ENCODE results near the gene MRPS24. TPM values are rescaled to one million over a fixed set of nuclear protein-coding genes. Genes with fewer than 3 reads are reported as not detected.

The MRPS24 gene
- total RNA-seq, 1 experiment from 2014 or later, result 135 TPM

GRCh38 chr7:43868681-43869005 lies 674 bp downstream of the MRPS24 start:
- ATAC-seq, result no peak; the same call in 1 of the 2 replicates
- POLR2A ChIA-PET, result interaction anchor here (0.6 kb wide), 1 partner anchor 122 kb away, joined by 4 read pairs; no protein-coding TSS in a partner anchor

GRCh38 chr7:43868181-43868580 lies 1.1 kb downstream of the MRPS24 start:
- Mint-ChIP-seq H3K36me3 (peaks cover 26% of the 10 kb centered on the region), H3K27me3 (ENCODE audit: low read depth) (peaks cover 2% of the 10 kb centered on the region; the same call in 1 of the 2 replicates), H3K4me1 (peaks cover 39% of the 10 kb centered on the region), H3K27ac (no peak overlapping the region; the same call in 1 of the 2 replicates), H3K4me3 (peak overlapping the region; percentile 89), H3K9me3 (peaks cover 8% of the 10 kb centered on the region)
- no peak for ATAC-seq
- DNase-seq (ENCODE audit: low spot score), result no peak
- CTCF ChIA-PET, result interaction anchor here (2.3 kb wide), 1 partner anchor 286 kb away, joined by 13 read pairs; the partner anchor contains the start of gene STK17A
- POLR2A ChIA-PET, result interaction anchor here (0.6 kb wide), 1 partner anchor 121 kb away, joined by 4 read pairs; no protein-coding TSS in a partner anchor
- TF ChIP-seq ZNF232 (CRISPR knock-in tag; IDR thresholded peaks at IDR 0.05) (no peak), ATF1 (CRISPR knock-in tag; IDR thresholded peaks at IDR 0.05) (no peak), PREB (CRISPR knock-in tag; IDR thresholded peaks at IDR 0.05; ENCODE audit: borderline replicate concordance) (no peak)

More at GRCh38 chr7:43868681-43869005, 674 bp downstream of the MRPS24 start:
- peaks cover 39% of the 10 kb centered on the region for H3K4me1 Mint-ChIP-seq
- H3K27me3 Mint-ChIP-seq (ENCODE audit: low read depth), result peaks cover 2% of the 10 kb centered on the region; the same call in 1 of the 2 replicates
- H3K36me3 Mint-ChIP-seq, result peaks cover 26% of the 10 kb centered on the region
- H3K27ac Mint-ChIP-seq, result peak overlapping the region; percentile 75
- peak overlapping the region; percentile 89 for H3K4me3 Mint-ChIP-seq
- no peak for TF ChIP-seq ZNF219 (CRISPR knock-in tag; IDR thresholded peaks at IDR 0.05; ENCODE audit: borderline replicate concordance)
- TF ChIP-seq ZNF232 (CRISPR knock-in tag; IDR thresholded peaks at IDR 0.05), result 0 out of 2 replicates have a peak, but pooled peaks have one; percentile 14
- no peak for TF ChIP-seq CREB1 (CRISPR knock-in tag; IDR thresholded peaks at IDR 0.05)
- H3K9me3 Mint-ChIP-seq, result peaks cover 8% of the 10 kb centered on the region
- CTCF ChIA-PET, result interaction anchor here (1.2 to 2.3 kb wide), 2 partner anchors 74 to 286 kb away, joined by 4 to 13 read pairs; partner anchors contain the start of gene STK17A
- no peak for DNase-seq (ENCODE audit: low spot score)

- no peak overlapping the region for H3K27ac Mint-ChIP-seq
- CTCF ChIA-PET, result no interaction called here
- no peak for DNase-seq (ENCODE audit: low spot score)
- POLR2A ChIA-PET, result no interaction called here
- peaks cover 12% of the 10 kb centered on the region for H3K9me3 Mint-ChIP-seq
- H3K27me3 Mint-ChIP-seq (ENCODE audit: low read depth), result no peaks in the 10 kb centered on the region
- ATAC-seq, result no peak
- peaks cover 28% of the 10 kb centered on the region for H3K36me3 Mint-ChIP-seq
- peaks cover 18% of the 10 kb centered on the region for H3K4me1 Mint-ChIP-seq
- H3K4me3 Mint-ChIP-seq, result no peak overlapping the region
- TF ChIP-seq GABPB1 (CRISPR knock-in tag; IDR thresholded peaks at IDR 0.05) (no peak), ZNF281 (CRISPR knock-in tag; IDR thresholded peaks at IDR 0.05) (no peak), ELF4 (CRISPR knock-in tag; IDR thresholded peaks at IDR 0.05; ENCODE audit: low read depth) (no peak), TP53 (CRISPR knock-in tag; IDR thresholded peaks at IDR 0.05) (no peak), SP1 (CRISPR knock-in tag; conservative IDR thresholded peaks at IDR 0.05) (no peak), ZNF219 (CRISPR knock-in tag; IDR thresholded peaks at IDR 0.05; ENCODE audit: borderline replicate concordance) (no peak), ZNF138 (CRISPR knock-in tag; conservative IDR thresholded peaks at IDR 0.05) (no peak), FOXP4 (CRISPR knock-in tag; IDR thresholded peaks at IDR 0.05) (no peak), USF1 (CRISPR knock-in tag; IDR thresholded peaks at IDR 0.05) (no peak), ZNF263 (CRISPR knock-in tag; IDR thresholded peaks at IDR 0.05; ENCODE audit: low read depth) (no peak), FOXP1 (CRISPR knock-in tag; IDR thresholded peaks at IDR 0.05; ENCODE audit: borderline replicate concordance) (no peak), USF2 (CRISPR knock-in tag; IDR thresholded peaks at IDR 0.05) (no peak), NFYB (CRISPR knock-in tag; conservative IDR thresholded peaks at IDR 0.05; ENCODE audit: low read depth) (no peak), SOX15 (CRISPR knock-in tag; IDR thresholded peaks at IDR 0.05) (no peak), GTF2I (CRISPR knock-in tag; conservative IDR thresholded peaks at IDR 0.05) (no peak), ATF6 (CRISPR knock-in tag; IDR thresholded peaks at IDR 0.05) (no peak), FOXJ3 (CRISPR knock-in tag; IDR thresholded peaks at IDR 0.05; ENCODE audit: borderline replicate concordance) (no peak), NFATC4 (CRISPR knock-in tag; IDR thresholded peaks at IDR 0.05) (no peak), OVOL2 (CRISPR knock-in tag; IDR thresholded peaks at IDR 0.05; ENCODE audit: borderline replicate concordance) (no peak)
Observed at GRCh38 chr7:43865277-43865676, 4.0 kb downstream of the MRPS24 start.

Data from WTC11 (cell line).